Activated CD4-positive, alpha-beta T cell treated with anti-CD3 and anti-CD28 coated beads, Interleukin-2, amount 50 U/mL, for 48 hours (primary cell): ENCODE data around the gene FBXO34.

Experiments used
- DNase-seq, 2 experiments: peaks; one replicate each; pipeline ENCODE4 v3.0.0-alpha.2; 2020

Gene FBXO34

DNA sequence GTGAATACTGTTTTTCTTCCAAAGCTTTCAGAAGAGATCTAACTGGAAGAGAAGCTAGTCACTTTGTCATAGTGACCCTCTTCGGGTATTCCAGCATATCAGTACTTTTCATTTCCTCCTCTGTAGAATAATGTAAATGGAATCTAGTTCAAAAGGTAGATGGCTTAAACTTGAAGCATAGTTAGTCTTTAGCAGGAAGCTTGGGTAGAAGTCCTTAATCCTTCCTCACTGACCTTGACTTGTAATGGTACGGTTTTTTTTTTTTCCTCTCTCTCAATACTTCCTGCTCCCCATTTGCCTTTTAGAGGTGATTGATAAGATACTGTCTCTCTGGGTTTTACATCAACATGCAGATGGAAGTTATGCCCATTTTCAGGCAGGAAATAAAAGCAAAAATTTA, 1.7 kb downstream of the FBXO34 start:
- no peak for DNase-seq

DNA sequence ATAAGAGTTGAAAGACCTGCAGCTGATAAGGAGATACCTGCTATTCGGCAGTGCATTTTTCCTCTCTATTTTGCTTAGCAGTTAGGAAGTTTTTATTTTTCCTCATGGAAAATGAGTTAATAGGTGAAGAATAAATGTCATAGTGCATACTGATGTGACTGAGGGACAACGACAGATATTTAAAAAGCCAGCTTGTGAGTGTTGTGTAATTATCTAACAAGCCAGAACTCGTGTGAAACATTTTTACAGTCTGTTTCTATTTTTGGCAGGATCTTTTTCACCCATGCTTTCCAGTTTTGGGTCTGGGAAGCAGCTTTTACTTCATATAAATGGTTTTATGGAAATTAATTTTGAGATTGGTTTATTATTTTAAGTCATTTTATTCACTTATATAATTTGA, 2.9 kb downstream of the FBXO34 start:
- DNase-seq: no peak

DNA sequence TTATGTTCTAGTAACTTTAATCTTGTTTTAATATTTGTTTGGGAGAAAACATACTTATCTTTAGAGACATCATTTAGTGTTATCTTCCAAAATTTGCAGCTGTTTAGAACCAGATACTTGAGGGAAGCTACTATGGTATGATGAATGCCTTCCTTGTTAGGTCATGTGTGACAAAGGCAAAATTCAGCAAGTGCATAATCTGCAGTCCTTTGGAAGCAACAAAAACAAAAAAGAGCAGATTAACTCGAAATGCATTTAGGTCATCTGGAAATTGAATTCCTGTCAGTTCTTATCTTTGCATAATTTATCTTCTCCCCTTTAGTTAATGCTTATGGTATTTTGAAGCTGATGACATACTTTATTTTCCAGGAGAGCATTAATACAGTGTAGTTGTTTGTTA, 3.5 kb downstream of the FBXO34 start:
- DNase-seq: no peak

DNA sequence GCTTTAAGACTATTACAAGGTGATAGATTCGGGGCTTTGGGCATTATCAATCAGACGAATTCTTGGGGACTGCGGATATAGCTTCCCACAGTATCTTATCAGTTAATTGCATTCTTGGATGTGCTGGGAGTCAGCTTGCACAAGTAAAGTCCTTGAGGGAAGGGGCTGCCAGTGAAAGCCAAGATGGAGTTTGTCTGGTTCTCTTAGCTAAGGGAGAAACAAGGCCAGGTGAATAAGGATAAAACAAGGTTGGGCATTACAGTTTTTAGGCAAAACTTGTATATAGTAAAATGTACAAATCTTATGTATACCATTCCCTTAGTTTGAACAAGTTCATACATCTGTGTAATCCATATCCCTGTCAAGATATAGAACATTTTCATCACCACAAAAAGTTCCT, 5.5 kb downstream of the FBXO34 start:
- DNase-seq: no peak

DNA sequence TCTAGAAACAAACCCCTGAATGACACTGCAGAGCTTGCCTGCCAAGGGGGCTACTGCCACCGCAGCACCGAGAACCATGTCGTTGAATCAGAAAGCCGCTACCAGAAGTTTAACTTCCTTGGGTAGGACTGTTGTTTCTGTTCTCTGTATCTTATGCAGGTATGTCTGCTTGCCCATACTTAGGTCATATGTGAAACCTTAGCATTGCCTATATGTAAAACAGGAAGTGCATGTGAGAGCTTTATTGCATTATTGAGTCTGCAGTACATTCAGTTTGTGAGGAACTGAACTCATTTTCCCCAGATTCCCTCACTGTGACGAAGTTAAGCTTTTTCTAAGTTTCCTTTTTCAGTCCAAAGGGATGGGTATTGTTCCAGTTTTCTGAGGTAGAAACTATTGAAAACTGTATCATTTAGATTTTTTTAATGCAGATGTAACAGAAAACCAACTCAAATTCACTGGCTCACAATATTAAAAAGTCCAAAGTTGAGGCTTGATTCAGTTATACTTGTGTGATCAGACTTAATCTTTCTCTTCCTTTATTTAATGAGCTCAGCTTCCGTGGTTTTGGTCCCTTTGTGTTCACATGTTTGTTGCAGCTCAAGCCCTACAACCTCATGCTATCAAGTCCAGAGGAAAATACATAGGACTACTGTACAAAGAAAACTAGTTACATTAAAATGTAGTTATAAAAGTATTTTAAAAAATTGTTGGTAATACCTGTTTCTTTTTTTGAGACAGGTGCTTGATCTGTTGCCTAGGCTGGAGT, 6.9 kb downstream of the FBXO34 start:
- DNase-seq: no peak

DNA sequence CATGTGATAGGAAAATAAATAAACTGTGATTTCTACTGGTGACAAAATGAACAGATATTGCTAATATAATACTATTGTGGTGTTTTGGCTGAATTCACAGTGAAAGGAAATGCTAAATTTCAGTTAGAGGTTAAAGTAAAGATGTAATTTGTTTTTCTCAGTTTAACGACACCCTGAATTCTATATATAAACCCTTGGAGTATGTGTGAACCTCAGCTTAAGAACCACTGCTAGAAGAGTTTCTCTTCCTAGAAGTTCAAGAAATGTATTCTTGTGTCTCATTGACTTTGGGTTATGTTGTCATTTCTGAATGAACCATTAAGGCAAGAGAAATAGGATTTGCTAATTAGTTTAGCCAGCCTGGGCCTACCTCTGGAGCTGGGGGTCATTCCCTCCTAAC, 8.2 kb downstream of the FBXO34 start:
- no peak for DNase-seq

DNA sequence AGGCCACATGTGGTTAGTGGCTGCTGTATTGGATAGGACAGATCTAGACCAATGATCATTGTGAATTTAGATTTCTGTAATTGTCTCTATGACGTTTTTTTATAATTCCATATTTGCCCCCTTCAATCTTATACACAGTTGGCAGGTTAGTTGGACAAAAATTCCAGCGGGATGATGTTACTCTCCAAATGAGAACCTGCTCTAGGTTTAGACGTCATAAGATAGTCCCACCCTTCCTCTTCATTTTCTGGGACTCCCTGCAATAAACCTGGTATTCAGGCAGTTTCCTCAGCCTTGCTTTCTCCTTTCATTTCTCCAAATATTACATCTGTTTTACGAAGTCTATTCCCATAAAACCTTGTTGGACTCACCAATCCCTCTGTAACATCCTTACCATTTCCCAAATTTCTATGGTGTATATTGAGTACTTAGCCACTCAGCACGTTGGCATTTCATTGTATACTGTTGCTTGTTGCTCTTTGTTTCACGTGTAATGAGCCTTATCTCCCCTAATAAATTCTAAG, 10.2 kb downstream of the FBXO34 start:
- no peak for DNase-seq

DNA sequence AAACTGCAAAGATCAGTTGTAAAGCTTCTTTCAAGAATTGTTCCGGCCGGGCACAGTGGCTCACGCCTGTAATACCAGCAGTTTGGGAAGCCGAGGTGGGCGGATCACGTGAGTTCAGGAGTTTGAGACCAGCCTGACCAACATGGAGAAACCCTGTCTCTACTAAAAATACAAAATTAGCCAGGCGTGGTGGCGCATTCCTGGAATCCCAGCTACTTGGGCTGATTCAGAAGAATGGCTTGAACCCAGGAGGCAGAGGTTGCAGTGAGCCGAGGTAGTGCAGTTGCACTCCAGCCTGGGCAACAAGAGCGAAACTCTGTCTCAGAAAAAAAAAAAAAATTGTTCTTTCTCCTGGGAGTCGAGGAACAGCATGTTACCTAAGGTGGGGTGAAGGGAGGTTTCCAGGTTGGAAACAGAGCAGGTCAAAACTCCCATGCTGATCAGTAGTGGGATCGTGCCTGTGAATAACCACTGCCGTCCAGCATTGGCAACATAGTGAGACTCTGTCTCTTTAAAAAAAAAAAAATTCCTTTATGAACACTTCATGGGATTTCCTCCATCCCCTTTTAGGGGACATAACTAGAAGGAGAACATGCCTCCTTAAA, 13.9 kb downstream of the FBXO34 start:
- no peak for DNase-seq

DNA sequence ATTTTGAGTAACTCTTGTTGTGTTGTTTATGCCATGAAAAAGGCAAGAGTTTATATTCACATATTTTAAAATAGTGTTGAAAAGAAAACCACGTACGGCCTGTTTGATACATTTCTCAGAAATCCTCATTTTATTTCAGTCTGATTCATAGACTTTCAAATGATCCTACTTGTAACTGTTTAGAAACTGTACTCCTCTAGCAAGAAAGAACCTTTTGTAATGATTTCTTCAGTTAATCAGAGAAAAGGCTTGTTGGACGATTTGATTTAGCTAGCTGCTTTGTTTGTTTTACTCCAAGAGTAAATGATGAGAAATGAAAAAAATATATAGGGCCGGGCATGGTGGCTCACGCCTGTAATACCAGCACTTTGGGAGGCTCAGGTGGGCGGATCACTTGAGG, 17.2 kb downstream of the FBXO34 start:
- DNase-seq: no peak

DNA sequence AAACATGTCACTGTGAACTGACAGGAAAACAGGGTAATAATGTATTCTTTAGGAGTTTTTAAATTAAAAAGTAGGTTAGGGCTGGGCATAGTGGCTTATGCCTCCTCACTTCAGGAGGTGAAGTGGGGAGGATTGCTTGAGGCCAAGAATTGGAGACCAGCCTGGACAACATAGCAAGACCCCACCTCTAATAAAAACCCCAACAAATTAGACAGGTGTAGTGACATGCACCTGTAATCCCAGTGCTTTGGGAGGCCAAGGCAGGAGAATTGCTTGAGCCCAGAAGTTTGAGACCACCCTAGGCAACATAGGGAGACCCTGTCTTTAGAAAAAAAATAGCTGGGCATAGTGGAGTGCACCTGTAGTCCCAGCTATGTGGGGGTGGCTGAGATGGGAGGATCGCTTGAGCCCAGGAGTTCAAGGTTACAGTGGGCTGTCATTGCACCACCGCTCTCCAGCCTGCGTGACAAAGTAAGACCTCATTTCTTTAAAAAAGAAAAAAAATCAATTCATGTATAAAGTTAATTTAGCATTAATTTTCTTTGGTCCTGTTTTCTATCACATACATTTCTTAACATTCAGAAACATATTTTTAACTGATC, 20.4 kb downstream of the FBXO34 start:
- DNase-seq: no peak

DNA sequence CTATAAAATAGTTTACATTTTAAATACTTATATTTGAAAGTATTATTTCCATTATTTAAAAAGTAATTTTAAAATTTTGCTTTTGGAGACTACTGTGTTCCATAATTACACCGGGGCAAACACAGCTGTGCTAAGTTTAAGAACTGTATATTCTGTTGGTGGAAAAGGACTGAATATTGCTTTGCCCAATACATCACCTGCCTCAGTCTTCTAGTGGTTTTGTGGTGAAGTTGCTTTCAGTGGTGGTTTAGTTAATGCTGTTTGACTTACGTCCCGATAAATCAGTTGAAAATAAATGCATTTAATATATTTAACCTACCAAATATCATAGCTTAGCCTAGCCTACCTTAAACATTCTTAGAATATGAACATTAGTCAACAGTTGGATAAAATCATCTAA, 23.4 kb downstream of the FBXO34 start:
- DNase-seq: no peak

DNA sequence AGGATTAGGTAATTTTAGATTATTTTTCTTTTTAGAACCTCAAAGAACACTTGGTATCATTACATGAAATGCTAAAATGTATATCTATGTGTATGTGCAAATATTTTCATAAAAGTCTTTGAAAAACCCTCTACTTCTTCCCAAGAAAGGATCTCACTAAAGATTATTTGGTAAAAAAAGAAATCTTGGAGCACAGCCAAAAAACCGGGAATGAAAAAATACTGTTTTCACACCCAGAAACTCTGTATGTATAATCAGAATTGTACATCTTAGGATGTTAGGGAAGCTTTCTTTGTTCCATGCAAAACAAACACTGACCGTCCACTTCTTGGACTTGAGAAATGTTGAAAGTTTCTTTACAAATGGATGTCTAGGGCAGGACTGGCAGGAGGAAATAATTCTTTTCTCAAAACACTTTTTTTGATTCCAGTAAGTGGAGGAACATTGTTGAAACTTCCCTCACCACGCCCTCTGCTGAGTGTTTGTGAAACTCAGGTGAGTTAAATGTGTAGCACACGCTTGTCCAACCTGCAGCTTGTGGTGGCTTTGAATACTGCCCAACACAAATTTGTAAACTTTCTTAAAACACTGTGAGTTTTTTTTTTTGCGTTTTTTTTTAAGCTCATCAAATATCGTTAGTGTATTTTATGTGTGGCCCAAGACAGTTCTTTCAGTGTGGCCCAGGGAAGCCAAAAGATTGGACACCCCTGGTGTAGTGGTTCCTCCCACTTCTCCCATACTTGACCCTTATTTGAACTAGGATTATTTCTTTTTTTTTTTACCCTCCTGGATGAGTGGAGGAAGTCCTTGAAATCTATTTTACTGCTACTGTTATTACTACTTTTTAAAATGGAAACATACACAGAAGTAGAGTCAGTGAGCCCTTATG, 26.6 kb downstream of the FBXO34 start:
- DNase-seq: peak; percentile 27 to 40

DNA sequence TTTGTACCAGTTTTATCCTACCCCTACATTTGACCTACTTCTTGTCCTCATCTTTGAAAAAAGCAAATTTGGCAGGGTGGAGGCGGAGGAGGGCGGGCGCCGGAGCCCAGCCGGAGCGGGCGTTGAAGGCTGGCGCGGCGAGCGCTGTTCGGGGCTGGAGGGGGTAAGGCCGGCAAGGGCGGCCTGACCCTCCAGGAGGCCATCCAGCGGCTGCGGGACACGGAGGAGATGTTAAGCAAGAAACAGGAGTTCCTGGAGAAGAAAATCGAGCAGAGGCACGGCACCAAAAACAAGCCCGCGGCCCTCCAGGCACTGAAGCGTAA, 27.2 kb downstream of the FBXO34 start:
- no peak for DNase-seq

DNA sequence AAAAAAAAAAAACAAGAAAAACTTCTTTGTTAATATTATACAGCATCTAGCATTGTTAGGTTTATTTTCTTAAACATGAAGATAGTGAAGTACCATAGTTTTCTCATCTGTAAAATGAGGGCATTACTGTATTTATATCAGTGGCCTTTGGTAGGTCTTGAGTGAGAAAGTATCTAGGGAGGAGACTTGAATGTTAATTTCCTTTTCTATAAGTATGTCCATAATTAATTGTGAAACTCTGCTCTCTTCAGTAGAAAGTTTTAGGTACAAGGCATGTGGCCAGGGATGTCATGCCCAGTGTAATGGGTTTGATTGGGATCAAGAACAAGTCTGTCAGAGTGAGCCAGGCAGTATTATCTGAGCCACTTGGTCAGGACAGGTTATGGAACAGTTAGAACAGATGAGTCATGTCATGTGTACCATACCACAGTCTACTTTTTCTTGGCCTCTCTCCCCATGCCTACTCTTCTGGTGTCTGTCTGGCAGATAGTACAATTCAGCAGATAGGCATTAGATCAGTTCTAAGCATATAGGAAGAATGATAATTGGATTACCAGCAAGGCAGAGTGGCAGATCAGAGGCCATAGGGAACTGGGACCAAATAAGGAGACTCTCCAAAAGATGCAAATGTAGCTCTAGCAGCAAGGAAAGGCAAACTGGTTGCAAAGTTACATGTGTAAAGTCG, 30.4 kb downstream of the FBXO34 start:
- DNase-seq: peak in 1 of 2 experiments; percentile 22

DNA sequence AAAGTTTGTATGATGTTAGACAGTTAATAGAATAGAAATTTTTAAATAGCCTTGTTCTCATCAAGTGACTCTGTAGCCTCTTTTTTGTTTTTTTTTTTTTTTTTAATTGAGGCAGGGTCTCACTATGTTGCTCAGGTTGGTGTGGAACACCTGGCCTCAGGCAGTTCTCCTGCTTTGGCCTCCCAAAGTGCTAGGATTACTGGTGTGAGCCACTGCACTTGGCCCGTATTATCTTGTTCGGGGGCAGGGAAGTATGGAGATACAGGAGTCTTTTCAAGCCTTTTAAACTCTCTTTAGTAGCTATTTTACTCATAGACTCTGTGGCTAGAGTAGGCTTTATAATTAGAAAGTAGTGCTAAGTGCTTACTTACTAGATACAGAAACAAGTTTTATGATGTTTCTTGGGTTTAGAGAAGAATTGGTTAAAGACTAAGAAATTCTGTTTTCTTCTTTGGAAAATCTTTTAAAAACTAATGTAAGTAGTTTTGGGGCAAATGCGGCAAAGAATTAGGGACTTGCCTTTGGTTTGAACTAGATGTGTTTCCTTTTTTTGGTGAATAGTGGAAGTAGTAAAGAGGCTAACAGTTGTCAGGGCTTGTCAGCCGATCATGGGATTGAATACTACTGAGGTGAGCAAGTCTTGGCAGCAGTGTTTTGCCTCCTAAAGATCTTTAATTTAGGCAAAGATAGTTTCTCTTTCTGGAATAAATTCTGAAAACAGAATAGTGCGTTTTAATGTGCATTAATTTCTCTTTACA, 31.3 kb downstream of the FBXO34 start:
- no peak for DNase-seq

DNA sequence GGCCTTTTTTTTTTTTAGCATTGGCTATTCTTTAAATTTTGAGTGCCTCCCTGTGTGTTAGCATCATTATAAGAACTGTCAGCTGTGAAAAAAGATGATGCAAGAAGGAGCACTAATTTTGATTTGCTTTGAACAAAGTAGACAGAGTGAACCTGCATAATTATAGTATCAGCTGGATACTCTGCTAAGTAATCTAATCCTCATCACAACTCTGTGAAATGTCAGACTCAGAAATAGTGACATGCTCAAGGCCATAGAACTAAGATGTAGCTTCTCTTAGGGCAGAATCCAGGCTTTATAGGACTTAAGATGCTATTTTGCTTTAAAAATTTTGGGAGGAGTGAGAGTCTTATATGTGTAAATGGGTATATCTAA, 31.9 kb downstream of the FBXO34 start:
- DNase-seq: no peak

DNA sequence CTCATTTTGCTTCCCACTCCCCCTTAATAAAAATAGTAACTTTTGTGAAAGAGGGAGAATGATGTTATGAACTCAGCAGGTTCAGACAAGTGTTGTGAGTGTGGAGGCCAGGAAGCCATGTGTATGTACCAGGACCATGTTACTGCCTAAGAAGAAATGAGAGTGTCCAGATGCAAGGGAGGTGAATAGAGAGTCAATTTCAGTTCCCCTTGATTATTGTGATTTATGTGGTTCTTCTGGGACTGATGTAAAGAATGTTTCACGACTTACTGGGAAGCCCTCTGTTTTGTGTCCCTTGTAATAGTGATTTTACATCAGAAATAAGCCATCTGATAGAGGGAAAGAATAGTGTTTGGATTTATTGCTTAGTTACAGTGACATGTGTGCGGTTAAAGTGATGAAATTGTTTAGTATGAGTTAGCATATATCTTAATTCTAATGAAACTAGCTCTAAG, 32.5 kb downstream of the FBXO34 start:
- DNase-seq: no peak

DNA sequence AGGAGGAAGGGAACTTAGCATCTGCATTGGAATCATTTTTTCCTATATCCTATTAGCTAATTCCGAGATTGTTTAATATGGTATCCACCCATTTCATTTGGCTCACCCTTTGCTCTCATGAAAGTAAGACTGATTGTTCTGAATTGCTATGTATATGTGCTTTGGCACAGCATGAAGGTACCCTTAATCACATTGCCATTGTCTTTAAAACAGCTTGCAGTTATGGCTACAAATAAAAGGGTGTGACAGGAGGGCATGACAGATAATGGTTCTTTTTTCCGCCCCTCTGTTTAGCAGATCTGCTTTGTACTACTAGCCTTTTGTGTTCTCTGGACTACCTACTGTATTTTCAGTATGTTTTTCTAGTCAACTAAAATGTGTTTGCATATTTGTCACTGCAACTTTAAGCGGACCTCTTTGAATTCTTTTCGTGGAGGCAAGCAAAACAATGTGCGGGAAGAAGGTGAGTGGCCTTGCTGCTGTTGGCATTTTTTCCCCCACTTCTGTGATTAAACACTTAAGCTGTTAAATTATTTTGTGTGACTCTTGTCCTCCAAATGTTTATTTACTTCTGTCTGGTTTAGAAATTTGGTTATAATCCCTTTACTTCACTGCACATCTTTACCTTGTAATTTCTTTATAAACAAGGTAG, 35.8 kb downstream of the FBXO34 start:
- no peak for DNase-seq

DNA sequence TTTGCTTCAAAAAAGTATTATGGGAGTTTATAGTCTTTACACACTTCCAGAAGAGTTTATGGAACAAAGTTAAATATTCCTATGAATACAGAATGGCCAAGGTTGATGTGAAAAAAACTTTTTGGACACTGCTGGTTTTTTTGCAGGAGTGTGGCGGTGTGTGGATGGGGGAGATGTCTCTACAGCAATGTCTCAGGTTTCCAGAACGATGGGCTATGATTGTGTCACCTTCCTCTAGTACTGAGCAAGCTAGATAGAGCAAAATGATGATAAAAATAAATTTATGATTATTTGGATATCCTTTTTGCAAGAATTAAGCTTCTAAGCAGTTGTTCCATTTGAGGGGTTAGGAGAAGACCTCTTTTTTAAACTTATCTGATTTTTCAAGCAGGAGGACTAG, 37.9 kb downstream of the FBXO34 start:
- no peak for DNase-seq

DNA sequence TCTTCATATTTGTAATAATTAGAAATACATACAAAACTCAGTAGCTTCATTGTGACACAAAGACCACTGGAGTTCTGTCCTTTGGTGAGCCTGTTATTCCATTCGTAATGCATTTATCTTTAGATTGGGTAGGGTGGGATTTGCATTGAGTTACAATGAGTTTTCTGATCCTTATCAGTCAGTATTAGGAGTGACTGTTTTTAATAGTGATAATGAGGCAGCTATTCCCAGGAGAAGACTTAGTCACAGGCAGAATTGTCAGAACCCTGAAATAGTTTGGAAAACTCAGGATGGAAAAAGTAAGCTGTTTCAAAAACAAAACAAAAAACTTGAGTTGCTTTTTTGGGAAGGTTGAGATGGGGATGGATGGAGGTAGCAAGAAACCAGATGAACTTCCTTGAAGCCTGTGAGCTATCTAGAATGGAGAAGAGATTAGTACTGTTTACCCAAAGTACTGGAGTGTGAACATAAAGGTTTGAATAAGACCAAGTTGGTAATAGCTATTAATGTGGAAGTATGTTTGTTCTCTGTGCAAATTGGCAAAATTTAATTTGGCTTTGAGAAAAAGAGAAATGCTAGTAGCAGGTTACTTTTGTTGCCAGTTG, 38.6 kb downstream of the FBXO34 start:
- no peak for DNase-seq
